Kidney (tissue), 14 donors: ENCODE results near the gene MRPL40. TPM values are rescaled to one million over a fixed set of nuclear protein-coding genes. Genes with fewer than 3 reads are reported as not detected.
"Not testable (repeated sequence)": the region's sequence is repeated elsewhere in the genome, so short reads cannot be mapped to it uniquely, and the experiment has no call there.

Experiments used
- DNase-seq, 5 donors: peaks; one replicate each; pipeline ENCODE4 v3.0.0-alpha.2; 2013 to 2020
- FAIRE-seq: peaks from 2 replicates; lab custom pipeline; 2012; peaks lifted over from hg19 to GRCh38; lab: Jason Lieb, UNC
- H3K27ac ChIP-seq, 2 donors: one replicate each; pipeline ENCODE4 v1.7.0; 2013; ENCODE audit warnings: low read depth in 2 of 2, low read length in 2 of 2, inconsistent platforms in 1 of 2
- H3K27me3 ChIP-seq: one replicate; pipeline ENCODE4 v1.7.1; 2013; ENCODE audit warnings: low read length, inconsistent platforms; ENCODE audit not compliant: control insufficient read depth, insufficient read depth
- H3K36me3 ChIP-seq, 3 donors: one replicate each; pipeline versions ENCODE4 v1.7.0 to v1.7.1; 2013; ENCODE audit warnings: low read length in 3 of 3, control low read depth in 1 of 3, inconsistent platforms in 1 of 3; ENCODE audit not compliant: insufficient read depth in 3 of 3, control insufficient read depth in 2 of 3
- H3K4me1 ChIP-seq, 3 donors: one replicate each; pipeline versions ENCODE4 v1.7.0 to v1.7.1; 2013; ENCODE audit warnings: low read length in 3 of 3, inconsistent platforms in 1 of 3, low read depth in 1 of 3; ENCODE audit not compliant: control insufficient read depth in 2 of 3, insufficient read depth in 2 of 3
- H3K4me3 ChIP-seq, 3 donors: one replicate each; pipeline versions ENCODE4 v1.7.0 to v1.8.1; 2013; ENCODE audit warnings: low read length in 3 of 3, control low read depth in 1 of 3, inconsistent platforms in 1 of 3
- H3K9ac ChIP-seq, 3 donors: one replicate each; pipeline versions ENCODE4 v1.7.0 to v1.7.1; 2013; ENCODE audit warnings: low read length in 3 of 3, control low read depth in 1 of 3, inconsistent platforms in 1 of 3
- H3K9me3 ChIP-seq, 3 donors: one replicate each; pipeline versions ENCODE4 v1.7.0 to v1.7.1; 2013; ENCODE audit warnings: low read length in 3 of 3, control low read depth in 1 of 3, inconsistent platforms in 1 of 3; ENCODE audit not compliant: control insufficient read depth in 2 of 3, insufficient read depth in 1 of 3
- intact Hi-C: fragments of 100-400 bp; cut with DNase I; formaldehyde crosslinking; loops from one replicate; pipeline ENCODE4 v1.11.1; 2022
- polyA plus RNA-seq: library from polyadenylated mRNA; stranded (reverse); fragments of 350-450 nt; fragmentation: Illumina TruSeq; extraction: RNeasy Lipid Tissue Mini Kit (QIAGEN cat#74804); gene quantifications from one replicate; pipeline ENCODE4 v1.2.3, GENCODE V29; 2014; ENCODE audit warnings: low read depth, low replicate concordance; ENCODE audit not compliant: insufficient read depth
- total RNA-seq: library from RNA; stranded (reverse); fragmentation: NEBNext Ultra II Directional; extraction: Animal tissue kit (Norgen Biotek cat#: 25700); gene quantifications from one replicate; pipeline ENCODE4 v1.2.1, GENCODE V29; 2021
- TF ChIP-seq, protein P1 (sequence below): IDR thresholded peaks from 3 replicates; pipeline ENCODE4 v1.5.1; 2012; ENCODE audit warnings: mild to moderate bottlenecking, moderate library complexity, borderline replicate concordance; ENCODE audit not compliant: insufficient read depth; ENCODE audit errors: extremely low read depth
- donor health status: control.
- donor health status: control.
- donor health status: control.
- donor health status: control.
- donor health status: control.
- donor health status: DM: yes; HTN: yes; CAD: no.
- donor health status: Normal renal cell carcinoma (clear cell type).

MRPL40 gene
- total and polyA plus RNA-seq, 2 donors from 2014 or later, result 30.0 to 89.2 TPM

DNA sequence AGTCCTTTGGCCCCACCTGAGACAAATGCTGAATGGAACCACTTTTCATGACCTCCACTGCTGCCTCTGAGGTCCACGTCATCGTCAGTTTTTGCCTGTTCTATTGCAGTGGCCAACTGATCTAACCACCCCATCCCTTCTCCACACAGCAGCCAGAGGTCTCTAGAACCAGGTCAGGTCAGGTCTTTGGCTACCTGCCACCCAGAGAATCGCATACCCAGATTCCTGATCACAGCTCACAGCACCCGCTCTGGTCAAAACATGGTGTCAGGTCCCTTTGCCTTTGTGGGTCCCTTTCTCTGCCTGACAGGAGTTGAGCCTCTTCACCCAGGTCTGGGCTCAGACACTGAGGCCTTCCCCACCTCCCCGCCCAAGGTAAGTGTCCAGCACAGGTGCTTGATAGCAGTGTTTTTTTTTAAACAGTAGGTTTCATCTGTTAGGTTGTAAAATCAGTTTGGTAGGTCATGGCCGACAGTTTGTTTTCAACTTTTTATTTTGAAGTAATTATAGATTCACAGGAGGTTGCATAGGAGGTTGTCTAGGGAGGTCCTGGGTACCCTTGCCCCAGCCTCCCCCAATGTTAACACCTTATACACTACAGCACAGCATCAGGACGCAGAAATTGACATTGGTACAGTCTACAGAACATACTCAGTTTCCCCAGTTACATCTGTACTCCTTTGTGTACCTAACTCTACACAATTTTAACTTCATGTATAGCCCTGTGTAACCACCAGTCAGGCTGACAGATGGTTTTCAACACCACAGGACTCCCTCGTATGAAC lies 8.3 kb downstream of the MRPL40 start:
- TF ChIP-seq, protein P1, sequence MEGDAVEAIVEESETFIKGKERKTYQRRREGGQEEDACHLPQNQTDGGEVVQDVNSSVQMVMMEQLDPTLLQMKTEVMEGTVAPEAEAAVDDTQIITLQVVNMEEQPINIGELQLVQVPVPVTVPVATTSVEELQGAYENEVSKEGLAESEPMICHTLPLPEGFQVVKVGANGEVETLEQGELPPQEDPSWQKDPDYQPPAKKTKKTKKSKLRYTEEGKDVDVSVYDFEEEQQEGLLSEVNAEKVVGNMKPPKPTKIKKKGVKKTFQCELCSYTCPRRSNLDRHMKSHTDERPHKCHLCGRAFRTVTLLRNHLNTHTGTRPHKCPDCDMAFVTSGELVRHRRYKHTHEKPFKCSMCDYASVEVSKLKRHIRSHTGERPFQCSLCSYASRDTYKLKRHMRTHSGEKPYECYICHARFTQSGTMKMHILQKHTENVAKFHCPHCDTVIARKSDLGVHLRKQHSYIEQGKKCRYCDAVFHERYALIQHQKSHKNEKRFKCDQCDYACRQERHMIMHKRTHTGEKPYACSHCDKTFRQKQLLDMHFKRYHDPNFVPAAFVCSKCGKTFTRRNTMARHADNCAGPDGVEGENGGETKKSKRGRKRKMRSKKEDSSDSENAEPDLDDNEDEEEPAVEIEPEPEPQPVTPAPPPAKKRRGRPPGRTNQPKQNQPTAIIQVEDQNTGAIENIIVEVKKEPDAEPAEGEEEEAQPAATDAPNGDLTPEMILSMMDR, result no peak
- intact Hi-C loops, result no loop called here
- FAIRE-seq, result no peak

GRCh38 chr22:19442166-19442565 lies 9.8 kb downstream of the MRPL40 start:
- DNase-seq (no peak), FAIRE-seq (no peak)
- Histone ChIP-seq H3K27ac (no peak overlapping the region), H3K9me3 (no peaks in the 10 kb centered on the region), H3K9ac (no peak overlapping the region), H3K36me3 (peaks cover 3 to 8% (median 5%) of the 10 kb centered on the region in 3 donors), H3K27me3 (no peaks in the 10 kb centered on the region), H3K4me3 (no peak overlapping the region), H3K4me1 (peaks cover 0 to 6% (median 0%) of the 10 kb centered on the region in 3 donors)
- TF ChIP-seq, protein P1, result no peak
- intact Hi-C loops, result no loop called here

More for the DNA sequence above, 8.3 kb downstream of the MRPL40 start:
- H3K9ac ChIP-seq, result no peak overlapping the region
- H3K36me3 ChIP-seq, result peaks cover 6 to 11% (median 8%) of the 10 kb centered on the region in 3 donors
- H3K4me1 ChIP-seq, result no peaks in the 10 kb centered on the region
- H3K27me3 ChIP-seq, result no peaks in the 10 kb centered on the region
- no peak for DNase-seq
- no peak overlapping the region for H3K27ac ChIP-seq
- H3K4me3 ChIP-seq, result no peak overlapping the region
- H3K9me3 ChIP-seq, result no peaks in the 10 kb centered on the region

- TF ChIP-seq, protein P1, result no peak
- H3K9me3 ChIP-seq, result no peaks in the 10 kb centered on the region
- no peak for FAIRE-seq
- intact Hi-C loops, result no loop called here
- H3K4me1 ChIP-seq, result peaks cover 0 to 13% (median 0%) of the 10 kb centered on the region in 3 donors
- H3K4me3 ChIP-seq, result no peak overlapping the region
- DNase-seq, result no peak
- no peaks in the 10 kb centered on the region for H3K27me3 ChIP-seq
- no peak overlapping the region for H3K27ac ChIP-seq
- peaks cover 3 to 8% (median 5%) of the 10 kb centered on the region in 3 donors for H3K36me3 ChIP-seq
- H3K9ac ChIP-seq, result no peak overlapping the region
Observed at GRCh38 chr22:19443544-19444211, 11.3 kb downstream of the MRPL40 start.

- H3K27me3 ChIP-seq, H3K27ac ChIP-seq, intact Hi-C loops, FAIRE-seq, H3K9ac ChIP-seq, H3K9me3 ChIP-seq, H3K36me3 ChIP-seq, DNase-seq, H3K4me3 ChIP-seq: not testable (repeated sequence)
- H3K4me1 ChIP-seq, result peaks cover 0 to 18% (median 0%) of the 10 kb centered on the region in 3 donors
Observed at GRCh38 chr22:19445279-19445982, 13.1 kb downstream of the MRPL40 start.
